Stimulated activated memory B cell treated with anti-CD40 and anti-IgM and Interleukin-4, amounts not matched to agents 10 μg/mL and 1 μg/mL and 100 μg/mL, for 72 hours (primary cell): ENCODE measurements around the gene CAPN10.

Source experiments
- ATAC-seq: fragments of 150-1000 bp; cut with Tn5 transposase; 2 replicates; pipeline ENCODE4 v1.10.0; 2021
- H3K27ac Mint-ChIP-seq: one replicate; pipeline ENCODE4 v1.8.0; 2022; ENCODE audit warnings: mild to moderate bottlenecking, mixed read lengths
- H3K27me3 Mint-ChIP-seq: one replicate; pipeline ENCODE4 v1.8.0; 2022; ENCODE audit warnings: mixed read lengths
- H3K36me3 Mint-ChIP-seq: one replicate; pipeline ENCODE4 v1.8.0; 2022; ENCODE audit warnings: mixed read lengths
- H3K4me1 Mint-ChIP-seq: one replicate; pipeline ENCODE4 v1.8.0; 2022; ENCODE audit warnings: mixed read lengths
- H3K4me3 Mint-ChIP-seq: one replicate; pipeline ENCODE4 v1.8.0; 2022; ENCODE audit warnings: mild to moderate bottlenecking, moderate library complexity, mixed read lengths
- H3K9me3 Mint-ChIP-seq: one replicate; pipeline ENCODE4 v1.8.0; 2022; ENCODE audit warnings: mixed read lengths

Gene CAPN10

DNA sequence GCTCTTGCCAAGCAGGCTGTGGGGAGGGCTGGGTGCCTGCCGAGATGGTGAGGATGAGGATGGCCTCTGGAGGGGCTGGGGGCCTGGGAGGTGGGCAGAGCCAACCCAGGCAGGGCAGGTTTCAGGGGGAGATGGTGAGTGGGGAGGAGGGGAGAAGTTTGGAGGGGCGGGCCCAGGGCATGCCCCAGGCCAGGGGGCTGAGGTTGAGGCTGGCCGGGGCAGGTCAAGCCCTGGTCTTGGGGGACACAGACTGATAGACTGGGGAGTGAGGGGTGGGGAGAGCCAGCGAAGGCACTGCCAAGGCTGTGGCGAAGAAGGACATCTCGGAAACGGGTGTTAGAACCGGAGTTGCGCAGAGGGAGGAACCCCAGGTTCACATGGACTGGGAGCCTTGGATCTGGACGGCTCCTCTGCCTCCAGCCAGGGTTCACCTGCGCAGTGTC is 12.6 kb downstream of the CAPN10 start:
- H3K27me3 Mint-ChIP-seq, result no peaks in the 10 kb centered on the region
- no peaks in the 10 kb centered on the region for H3K4me1 Mint-ChIP-seq
- H3K36me3 Mint-ChIP-seq, result peaks cover 29% of the 10 kb centered on the region
- ATAC-seq, result no peak
- no peak overlapping the region for H3K4me3 Mint-ChIP-seq
- no peak overlapping the region for H3K27ac Mint-ChIP-seq
- H3K9me3 Mint-ChIP-seq, result no peaks in the 10 kb centered on the region

DNA sequence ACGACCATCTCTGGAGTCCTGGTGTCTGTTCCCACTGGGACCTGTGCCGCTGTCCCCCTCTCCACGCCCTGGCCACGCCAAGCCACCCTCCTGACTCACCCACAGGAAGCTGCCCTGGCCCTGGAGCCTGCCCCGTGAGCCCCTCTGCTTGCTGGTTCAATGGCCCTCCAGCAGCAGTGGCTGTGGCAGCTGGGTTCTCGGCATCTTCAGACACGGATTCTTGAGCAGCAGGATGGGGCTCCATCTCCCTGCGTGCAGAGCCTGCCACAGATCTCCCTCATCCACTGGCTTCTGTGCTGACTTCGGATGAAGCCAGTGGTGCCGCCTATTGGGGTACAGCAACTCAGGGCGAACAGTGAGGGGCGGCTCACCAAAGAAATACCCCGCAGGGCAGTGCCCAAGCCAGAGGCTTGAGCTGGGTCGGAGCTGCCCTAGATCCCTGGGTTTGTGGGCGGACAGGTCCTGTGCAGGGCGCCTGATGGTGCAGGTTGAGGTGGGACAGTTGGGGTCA is 14.0 kb downstream of the CAPN10 start:
- H3K4me1 Mint-ChIP-seq, result no peaks in the 10 kb centered on the region
- peaks cover 29% of the 10 kb centered on the region for H3K36me3 Mint-ChIP-seq
- H3K27me3 Mint-ChIP-seq, result no peaks in the 10 kb centered on the region
- no peak overlapping the region for H3K27ac Mint-ChIP-seq
- no peak overlapping the region for H3K4me3 Mint-ChIP-seq
- no peak for ATAC-seq
- no peaks in the 10 kb centered on the region for H3K9me3 Mint-ChIP-seq

- Mint-ChIP-seq H3K4me3 (no peak overlapping the region), H3K4me1 (no peaks in the 10 kb centered on the region), H3K9me3 (no peaks in the 10 kb centered on the region), H3K27me3 (no peaks in the 10 kb centered on the region), H3K36me3 (peaks cover 25% of the 10 kb centered on the region), H3K27ac (no peak overlapping the region)
- ATAC-seq, result no peak
Measured at GRCh38 chr2:240601061-240601830, 14.7 kb downstream of the CAPN10 start.

DNA sequence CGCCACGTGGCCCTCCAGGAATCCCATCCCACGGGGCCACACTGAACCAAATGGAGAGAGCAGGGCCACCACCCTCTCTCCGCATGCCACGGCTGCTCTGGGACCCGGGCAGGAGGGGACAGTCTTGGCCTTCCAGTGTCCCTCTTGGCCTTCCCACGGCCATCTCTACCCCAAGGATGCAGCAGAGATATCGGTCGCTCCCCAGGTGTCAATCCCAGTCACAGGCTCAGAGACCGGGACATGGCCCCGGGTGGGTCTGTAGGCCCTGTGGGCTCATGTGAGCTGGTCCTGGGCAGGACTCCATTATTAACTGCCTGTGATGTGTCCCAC is 15.3 kb downstream of the CAPN10 start:
- Mint-ChIP-seq H3K27ac (no peak overlapping the region), H3K4me3 (no peak overlapping the region), H3K36me3 (peaks cover 25% of the 10 kb centered on the region), H3K9me3 (no peaks in the 10 kb centered on the region), H3K27me3 (no peaks in the 10 kb centered on the region), H3K4me1 (no peaks in the 10 kb centered on the region)
- no peak for ATAC-seq

GRCh38 chr2:240602266-240603050 is 15.9 kb downstream of the CAPN10 start:
- Mint-ChIP-seq H3K27ac (no peak overlapping the region), H3K4me3 (no peak overlapping the region), H3K27me3 (no peaks in the 10 kb centered on the region), H3K9me3 (no peaks in the 10 kb centered on the region), H3K4me1 (no peaks in the 10 kb centered on the region), H3K36me3 (peaks cover 25% of the 10 kb centered on the region)
- ATAC-seq, result no peak

- H3K27me3 Mint-ChIP-seq, result no peaks in the 10 kb centered on the region
- no peaks in the 10 kb centered on the region for H3K4me1 Mint-ChIP-seq
- peaks cover 25% of the 10 kb centered on the region for H3K36me3 Mint-ChIP-seq
- H3K4me3 Mint-ChIP-seq, result no peak overlapping the region
- no peak overlapping the region for H3K27ac Mint-ChIP-seq
- H3K9me3 Mint-ChIP-seq, result no peaks in the 10 kb centered on the region
- no peak for ATAC-seq
Measured at GRCh38 chr2:240603081-240603835, 16.7 kb downstream of the CAPN10 start.

GRCh38 chr2:240603846-240604245 is 17.3 kb downstream of the CAPN10 start:
- no peak for ATAC-seq
- no peaks in the 10 kb centered on the region for H3K4me1 Mint-ChIP-seq
- H3K27ac Mint-ChIP-seq, result no peak overlapping the region
- H3K9me3 Mint-ChIP-seq, result no peaks in the 10 kb centered on the region
- peaks cover 20% of the 10 kb centered on the region for H3K36me3 Mint-ChIP-seq
- H3K27me3 Mint-ChIP-seq, result no peaks in the 10 kb centered on the region
- no peak overlapping the region for H3K4me3 Mint-ChIP-seq

DNA sequence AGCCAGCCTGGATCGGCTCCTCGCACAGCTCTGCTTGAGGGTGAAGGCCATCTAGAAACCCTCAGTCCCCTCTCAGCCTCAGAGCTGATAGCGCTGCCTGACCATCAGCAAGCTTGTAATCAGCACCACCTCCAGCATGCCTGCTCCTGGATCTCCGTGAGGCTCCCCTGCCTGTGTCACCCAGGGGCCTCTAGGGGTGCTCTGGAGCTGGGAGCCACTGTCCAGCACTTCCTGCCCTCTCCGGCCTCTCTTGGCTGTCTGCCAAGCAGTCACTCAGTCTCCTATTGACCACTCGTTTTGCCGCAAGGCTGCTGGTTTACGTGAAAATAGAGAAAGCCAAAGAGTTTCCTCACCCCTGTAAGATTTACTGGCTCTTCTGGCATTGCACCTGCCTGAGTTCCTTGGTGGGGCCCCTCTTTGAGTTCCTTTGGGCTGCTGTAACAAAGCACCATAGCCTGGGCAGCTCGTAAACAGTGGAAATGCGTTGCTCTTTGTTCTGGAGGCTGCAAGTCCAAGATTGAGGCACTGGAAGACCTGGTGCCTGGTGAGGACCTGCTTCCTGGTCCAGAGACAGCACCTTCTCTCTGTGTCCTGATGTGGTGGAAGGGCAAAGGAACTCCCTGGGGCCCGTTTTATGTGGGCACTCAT is 17.9 kb downstream of the CAPN10 start:
- no peak for ATAC-seq
- no peak overlapping the region for H3K27ac Mint-ChIP-seq
- H3K9me3 Mint-ChIP-seq, result no peaks in the 10 kb centered on the region
- no peaks in the 10 kb centered on the region for H3K27me3 Mint-ChIP-seq
- H3K4me3 Mint-ChIP-seq, result no peak overlapping the region
- H3K4me1 Mint-ChIP-seq, result no peaks in the 10 kb centered on the region
- peaks cover 14% of the 10 kb centered on the region for H3K36me3 Mint-ChIP-seq

DNA sequence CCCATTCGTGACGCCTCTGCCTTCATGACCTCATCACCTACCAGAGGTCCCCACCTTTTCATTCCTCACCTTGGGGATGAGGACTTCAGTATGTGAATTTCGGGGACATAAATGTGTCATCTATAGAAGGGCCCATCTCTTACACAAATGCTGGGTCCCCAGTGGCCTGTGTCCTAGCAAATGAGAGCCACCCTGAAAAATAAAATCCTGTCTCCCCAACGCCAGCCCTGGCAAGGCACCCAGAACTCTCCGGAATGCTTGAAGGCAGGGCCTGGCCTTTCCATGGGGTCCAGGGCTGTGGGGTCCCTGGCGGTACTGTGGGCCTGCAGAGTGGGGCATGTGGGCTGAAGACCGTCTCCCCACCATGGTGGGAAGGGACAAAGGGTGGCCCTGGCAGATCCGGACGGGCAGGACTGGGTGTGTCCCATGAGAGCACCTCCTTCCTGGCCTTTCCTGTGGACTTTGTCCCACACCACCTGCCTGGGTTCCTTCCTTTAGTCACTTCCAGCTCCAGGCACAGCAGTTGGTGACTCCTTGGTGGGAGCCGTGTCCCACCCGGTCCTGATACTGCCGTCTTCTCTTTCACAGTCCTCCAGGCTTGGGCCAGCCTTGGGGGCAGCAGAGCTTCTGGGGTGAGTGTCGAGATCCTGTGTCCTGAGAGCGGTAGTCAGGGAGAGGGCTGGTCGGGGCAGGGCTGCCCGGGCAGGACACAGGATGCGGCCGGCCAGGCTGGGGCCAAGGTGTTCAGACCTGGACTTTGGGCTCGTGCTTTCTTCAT is 18.6 kb downstream of the CAPN10 start:
- H3K36me3 Mint-ChIP-seq, result peaks cover 9% of the 10 kb centered on the region
- H3K9me3 Mint-ChIP-seq, result no peaks in the 10 kb centered on the region
- no peaks in the 10 kb centered on the region for H3K4me1 Mint-ChIP-seq
- H3K4me3 Mint-ChIP-seq, result no peak overlapping the region
- no peak for ATAC-seq
- no peaks in the 10 kb centered on the region for H3K27me3 Mint-ChIP-seq
- no peak overlapping the region for H3K27ac Mint-ChIP-seq

- H3K27me3 Mint-ChIP-seq, result no peaks in the 10 kb centered on the region
- no peaks in the 10 kb centered on the region for H3K4me1 Mint-ChIP-seq
- H3K4me3 Mint-ChIP-seq, result no peak overlapping the region
- H3K36me3 Mint-ChIP-seq, result peaks cover 8% of the 10 kb centered on the region
- H3K9me3 Mint-ChIP-seq, result no peaks in the 10 kb centered on the region
- H3K27ac Mint-ChIP-seq, result no peak overlapping the region
- no peak for ATAC-seq
Measured at GRCh38 chr2:240605867-240606743, 19.6 kb downstream of the CAPN10 start.

- peaks cover 1% of the 10 kb centered on the region for H3K9me3 Mint-ChIP-seq
- H3K27ac Mint-ChIP-seq, result no peak overlapping the region
- no peak for ATAC-seq
- no peaks in the 10 kb centered on the region for H3K27me3 Mint-ChIP-seq
- H3K36me3 Mint-ChIP-seq, result peaks cover 5% of the 10 kb centered on the region
- H3K4me3 Mint-ChIP-seq, result no peak overlapping the region
- H3K4me1 Mint-ChIP-seq, result peaks cover 8% of the 10 kb centered on the region
Measured at GRCh38 chr2:240611601-240612210, 25.2 kb downstream of the CAPN10 start.

DNA sequence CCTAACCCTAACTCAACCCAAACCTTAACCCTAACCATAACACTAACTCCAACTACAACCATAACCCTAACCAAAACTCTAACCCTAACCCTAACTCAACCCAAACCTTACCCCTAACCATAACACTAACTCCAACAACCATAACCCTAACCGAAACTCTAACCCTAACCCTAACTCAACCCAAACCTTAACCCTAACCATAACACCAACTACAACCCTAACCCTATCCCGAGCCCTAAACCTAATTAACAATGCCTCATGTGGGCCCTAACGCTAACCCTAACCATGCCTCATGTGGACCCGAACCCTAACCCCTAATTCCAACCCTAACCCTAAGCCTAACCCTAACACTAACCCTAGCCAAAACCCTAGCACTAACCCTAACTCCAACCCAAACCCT is 27.2 kb downstream of the CAPN10 start:
- no peak for ATAC-seq
- peaks cover 8% of the 10 kb centered on the region for H3K4me1 Mint-ChIP-seq

GRCh38 chr2:240614391-240614790 is 27.9 kb downstream of the CAPN10 start:
- peaks cover 14% of the 10 kb centered on the region for H3K36me3 Mint-ChIP-seq
- peaks cover 5% of the 10 kb centered on the region for H3K9me3 Mint-ChIP-seq
- peaks cover 8% of the 10 kb centered on the region for H3K4me1 Mint-ChIP-seq
- ATAC-seq, result no peak
- H3K27me3 Mint-ChIP-seq, result no peaks in the 10 kb centered on the region
- H3K4me3 Mint-ChIP-seq, result no peak overlapping the region
- no peak overlapping the region for H3K27ac Mint-ChIP-seq

More for the DNA sequence above, 27.2 kb downstream of the CAPN10 start:
- Mint-ChIP-seq H3K4me3 (no peak overlapping the region), H3K27me3 (no peaks in the 10 kb centered on the region), H3K36me3 (peaks cover 14% of the 10 kb centered on the region), H3K27ac (no peak overlapping the region), H3K9me3 (peaks cover 5% of the 10 kb centered on the region)
